HepG2 (cell line): Measurements from ENCODE around the gene PPY. TPM values are rescaled to one million over a fixed set of nuclear protein-coding genes. Genes with fewer than 3 reads are reported as not detected.
"Not testable (repeated sequence)": the region's sequence is repeated elsewhere in the genome, so short reads cannot be mapped to it uniquely, and the experiment has no call there.

Experiments
- GABPA ChIP-seq, 2 experiments: IDR thresholded peaks; 2 replicates each; pipeline ENCODE4 v1.6.1; 2011 to 2016; ENCODE audit warnings: low read depth in 2 of 2, low read length in 1 of 2, missing biosample characterization in 1 of 2, missing genetic modification characterization in 1 of 2
- HNF1B ChIP-seq: sonication (generic); formaldehyde crosslinking; IDR thresholded peaks from 2 replicates; pipeline ENCODE4 v1.5.1; 2020; ENCODE audit warnings: mild to moderate bottlenecking, moderate library complexity, missing genetic modification reagents
- HNF4A ChIP-seq: sonication (generic); formaldehyde crosslinking; IDR thresholded peaks from 2 replicates; pipeline ENCODE4 v1.4.0; 2020; ENCODE audit warnings: missing genetic modification reagents
- MEIS2 ChIP-seq: sonication (generic); formaldehyde crosslinking; IDR thresholded peaks from 2 replicates; pipeline ENCODE4 v1.9.0; 2021; ENCODE audit warnings: mild to moderate bottlenecking, missing genetic modification reagents
- NR2F6 ChIP-seq, 2 experiments: IDR thresholded peaks; 2 replicates each; pipeline ENCODE4 v1.6.1; 2016; ENCODE audit warnings: antibody characterized with exemption in 1 of 2, mild to moderate bottlenecking in 1 of 2
- PITX1 ChIP-seq: sonication (generic); formaldehyde crosslinking; IDR thresholded peaks from 2 replicates; pipeline ENCODE4 v1.5.1; 2020; ENCODE audit warnings: mild to moderate bottlenecking, missing genetic modification reagents
- RFX5 ChIP-seq: IDR thresholded peaks from 2 replicates; pipeline ENCODE4 v1.6.1; 2011; ENCODE audit warnings: low read depth, low read length, improper control_type of control experiment
- RXRA ChIP-seq: sonication (generic); formaldehyde crosslinking; IDR thresholded peaks from 2 replicates; pipeline ENCODE4 v1.5.1; 2020; ENCODE audit warnings: missing genetic modification reagents
- SOX13 ChIP-seq, 3 experiments: fragments of 450-650 bp in 1 of 3; sonication (generic) in 1 of 3; formaldehyde crosslinking in 1 of 3; IDR thresholded peaks in 2 of 3; conservative IDR thresholded peaks in 1 of 3; 2 replicates each; pipeline versions ENCODE4 v1.5.0 to v1.6.1; 2016 to 2020; ENCODE audit warnings: antibody characterized with exemption in 1 of 3, mild to moderate bottlenecking in 1 of 3, missing compliant biosample characterization in 1 of 3, missing genetic modification reagents in 1 of 3, moderate library complexity in 1 of 3
- TEAD3 ChIP-seq: optimal IDR thresholded peaks from 2 replicates; pipeline ENCODE3; 2016; ENCODE audit warnings: borderline replicate concordance
- ZBTB3 ChIP-seq: sonication (generic); formaldehyde crosslinking; IDR thresholded peaks from 2 replicates; pipeline ENCODE4 v1.4.0; 2020; ENCODE audit warnings: low read depth, mild to moderate bottlenecking, moderate library complexity, missing genetic modification reagents, borderline replicate concordance
- ZNF350 ChIP-seq: sonication (generic); formaldehyde crosslinking; IDR thresholded peaks from 2 replicates; pipeline ENCODE4 v1.4.0; 2020; ENCODE audit warnings: mild to moderate bottlenecking, low read depth, missing genetic modification reagents, borderline replicate concordance
- ZNF605 ChIP-seq: sonication (generic); formaldehyde crosslinking; IDR thresholded peaks from 2 replicates; pipeline ENCODE4 v1.8.0; 2022; ENCODE audit warnings: mild to moderate bottlenecking, missing genetic modification reagents
- ZNF607 ChIP-seq: sonication (generic); formaldehyde crosslinking; IDR thresholded peaks from 2 replicates; pipeline ENCODE4 v1.5.1; 2020; ENCODE audit warnings: missing genetic modification reagents, mild to moderate bottlenecking, borderline replicate concordance
- ZNF609 ChIP-seq: sonication (generic); formaldehyde crosslinking; IDR thresholded peaks from 2 replicates; pipeline ENCODE4 v1.4.0; 2020; ENCODE audit warnings: mild to moderate bottlenecking, missing genetic modification reagents, borderline replicate concordance
- ZNF724P ChIP-seq: sonication (generic); formaldehyde crosslinking; IDR thresholded peaks from 2 replicates; pipeline ENCODE4 v1.8.0; 2022; ENCODE audit warnings: missing genetic modification reagents, borderline replicate concordance
- ZNF781 ChIP-seq: sonication (generic); formaldehyde crosslinking; IDR thresholded peaks from 2 replicates; pipeline ENCODE4 v1.5.1; 2020; ENCODE audit warnings: borderline replicate concordance, mild to moderate bottlenecking, missing genetic modification reagents; ENCODE audit errors: not compliant biosample characterization
- polyA plus RNA-seq, 8 experiments: library from polyadenylated mRNA; depleted of rRNA in 3 of 8; stranded (reverse) in 7 of 8; unstranded in 1 of 8; fragments of >200 nt; fragmentation: Illumina TruSeq in 4 of 8; extraction: Trizol in 4 of 8; gene quantifications; 2 replicates each; pipeline versions ENCODE4 v1.2.1 to v1.2.3, GENCODE V29; 2011 to 2016; ENCODE audit warnings: low read depth in 4 of 8, missing spikeins in 1 of 8, mixed read lengths in 1 of 8; ENCODE audit not compliant: insufficient read depth in 1 of 8
- total RNA-seq, 5 experiments: library from RNA; depleted of rRNA; stranded (reverse); fragments of >200 nt; fragmentation: Illumina TruSeq; extraction: Trizol; gene quantifications; 2 replicates each; pipeline ENCODE4 v1.2.3, GENCODE V29; 2016; ENCODE audit warnings: low read depth in 1 of 5
- TF ChIP-seq, protein P1 (sequence below): sonication (generic); formaldehyde crosslinking; IDR thresholded peaks from 2 replicates; pipeline ENCODE4 v1.4.0; 2020; ENCODE audit warnings: mild to moderate bottlenecking, missing genetic modification reagents

The PPY gene
- total and polyA plus RNA-seq, 2 of the 13 experiments (the other 11 are each of a cell fraction or from before 2014, with no cell fraction given) = not detected

- TF ChIP-seq HNF1B (CRISPR knock-in tag) (peak; percentile 15; the same call in 1 of the 2 replicates), HNF4A (CRISPR knock-in tag) (peak; percentile 83), RFX5 (peak; percentile 48; the same call in 1 of the 2 replicates), ZBTB3 (CRISPR knock-in tag) (peak; percentile 64; the same call in 1 of the 2 replicates), RXRA (peak; percentile 73; the same call in 1 of the 2 replicates), ZNF607 (CRISPR knock-in tag) (0 out of 2 replicates have a peak, but pooled peaks have one; percentile 27), ZNF724P (peak; percentile 15; the same call in 1 of the 2 replicates), ZNF605 (CRISPR knock-in tag) (peak; percentile 66; the same call in 1 of the 2 replicates), MEIS2 (CRISPR knock-in tag) (peak; percentile 53; the same call in 1 of the 2 replicates), SOX13 (CRISPR knock-in tag; conservative IDR thresholded peaks at IDR 0.05 in 1 of 2, IDR thresholded peaks at IDR 0.05 in 1 of 2) (peak in 1 of 2 experiments; percentile 63; a peak in 2 of 4 replicates), GABPA (CRISPR knock-in tag; IDR thresholded peaks at IDR 0.05; ENCODE audit: low read depth) (peak; percentile 38), NR2F6 (IDR thresholded peaks at IDR 0.05) (peak; percentile 56), NR2F6 (CRISPR knock-in tag; IDR thresholded peaks at IDR 0.05) (peak; percentile 49), ZNF781 (CRISPR knock-in tag) (peak; percentile 70), ZNF350 (CRISPR knock-in tag) (0 out of 2 replicates have a peak, but pooled peaks have one; percentile 29), TEAD3 (CRISPR knock-in tag) (peak; percentile 98), ZNF609 (CRISPR knock-in tag) (peak; percentile 24; the same call in 1 of the 2 replicates), PITX1 (CRISPR knock-in tag) (peak; percentile 68)
- TF ChIP-seq, protein P1, sequence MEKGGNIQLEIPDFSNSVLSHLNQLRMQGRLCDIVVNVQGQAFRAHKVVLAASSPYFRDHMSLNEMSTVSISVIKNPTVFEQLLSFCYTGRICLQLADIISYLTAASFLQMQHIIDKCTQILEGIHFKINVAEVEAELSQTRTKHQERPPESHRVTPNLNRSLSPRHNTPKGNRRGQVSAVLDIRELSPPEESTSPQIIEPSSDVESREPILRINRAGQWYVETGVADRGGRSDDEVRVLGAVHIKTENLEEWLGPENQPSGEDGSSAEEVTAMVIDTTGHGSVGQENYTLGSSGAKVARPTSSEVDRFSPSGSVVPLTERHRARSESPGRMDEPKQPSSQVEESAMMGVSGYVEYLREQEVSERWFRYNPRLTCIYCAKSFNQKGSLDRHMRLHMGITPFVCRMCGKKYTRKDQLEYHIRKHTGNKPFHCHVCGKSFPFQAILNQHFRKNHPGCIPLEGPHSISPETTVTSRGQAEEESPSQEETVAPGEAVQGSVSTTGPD (CRISPR knock-in tag) = peak; percentile 37; the same call in 1 of the 2 replicates
- TF ChIP-seq SOX13 (IDR thresholded peaks at IDR 0.05); GABPA (IDR thresholded peaks at IDR 0.05; ENCODE audit: low read depth, low read length): not testable (repeated sequence)
Observed at GRCh38 chr17:43972444-43973212, 30.4 kb upstream of the PPY start (continued).
